NCI-H82 treated with DMSO at 0.1 percent for 48 hours (cell line): ENCODE results near the gene EIF2S3.

Experiments used
- DNase-seq: peaks from one replicate; lab custom pipeline; 2025; ENCODE audit not compliant: unreplicated experiment; lab: John Stamatoyannopoulos, UW

The EIF2S3 gene

DNA sequence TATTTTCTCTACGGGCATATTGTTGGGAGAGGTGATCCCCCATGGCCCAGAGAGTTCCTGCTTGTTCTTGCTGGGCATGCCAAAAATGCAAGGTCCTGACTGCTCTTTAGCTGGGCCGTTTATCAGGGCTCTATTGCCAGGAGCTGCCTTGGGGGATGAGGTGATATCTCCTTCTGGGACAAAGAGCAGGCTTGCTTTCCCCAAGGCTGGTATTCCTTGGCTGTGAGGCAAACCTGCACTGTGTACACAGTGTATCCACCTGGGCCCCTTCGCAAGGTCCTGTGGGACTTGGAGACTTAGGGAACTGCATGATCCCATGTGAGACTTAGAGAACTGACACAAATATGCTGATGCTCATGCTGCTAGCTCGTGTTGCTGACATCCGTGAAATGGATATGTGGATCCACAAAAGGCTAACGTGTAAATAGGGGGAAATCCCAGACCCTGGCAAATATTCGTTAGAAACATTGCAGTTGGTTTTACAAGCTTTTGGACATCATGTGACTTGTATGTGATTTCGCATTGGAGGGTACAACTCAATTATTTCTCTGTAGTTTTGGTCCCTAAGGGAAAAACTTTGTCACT lies 70.4 kb downstream of the EIF2S3 start:
- DNase-seq: no peak
